ENCODE data around the gene TCF25. TPM values are rescaled to one million over a fixed set of nuclear protein-coding genes. Genes with fewer than 3 reads are reported as not detected.
"Not testable (repeated sequence)": the region's sequence is repeated elsewhere in the genome, so short reads cannot be mapped to it uniquely, and the experiment has no call there.

The TCF25 gene
- polyA plus RNA-seq, 12 donors: 82.4 to 173 (median 90.2) TPM; not detected in 1

- DNase-seq: no peak
Measured at GRCh38 chr16:89900885-89901284, 27.5 kb downstream of the TCF25 start.

GRCh38 chr16:89902980-89903379 lies 29.6 kb downstream of the TCF25 start:
- no peak for DNase-seq

- DNase-seq: no peak
Measured at GRCh38 chr16:89903908-89904515, 30.6 kb downstream of the TCF25 start.

GRCh38 chr16:89904606-89905510 lies 31.5 kb downstream of the TCF25 start:
- no peak for DNase-seq

GRCh38 chr16:89905511-89906139 lies 32.2 kb downstream of the TCF25 start:
- no peak for DNase-seq

GRCh38 chr16:89906140-89907025 lies 33.0 kb downstream of the TCF25 start:
- DNase-seq: no peak

GRCh38 chr16:89907055-89907814 lies 33.8 kb downstream of the TCF25 start:
- DNase-seq: no peak

- no peak for DNase-seq
Measured at GRCh38 chr16:89908236-89908635, 34.8 kb downstream of the TCF25 start.

- DNase-seq: peak; percentile 65
Measured at GRCh38 chr16:89909777-89910716, 36.7 kb downstream of the TCF25 start.

- no peak for DNase-seq
Measured at GRCh38 chr16:89910717-89911354, 37.4 kb downstream of the TCF25 start.

- DNase-seq: no peak
Measured at GRCh38 chr16:89911375-89911774, 38.0 kb downstream of the TCF25 start.

GRCh38 chr16:89912143-89912542 lies 38.8 kb downstream of the TCF25 start:
- no peak for DNase-seq

GRCh38 chr16:89912627-89913026 lies 39.2 kb downstream of the TCF25 start:
- no peak for DNase-seq

- no peak for DNase-seq
Measured at GRCh38 chr16:89913408-89914387, 40.3 kb downstream of the TCF25 start.

GRCh38 chr16:89914642-89915285 lies 41.4 kb downstream of the TCF25 start:
- DNase-seq: not testable (repeated sequence)

- DNase-seq: no peak
Measured at GRCh38 chr16:89915303-89916232, 42.2 kb downstream of the TCF25 start.
